HepG2 (cell line): Measurements from ENCODE around the gene KIAA0232. TPM values are rescaled to one million over a fixed set of nuclear protein-coding genes. Genes with fewer than 3 reads are reported as not detected.

Experiments
- ATAC-seq: fragments of 200-7000 bp; cut with Tn5 transposase; 3 replicates; pipeline ENCODE4 v1.9.1; 2020; ENCODE audit warnings: mild to moderate bottlenecking, moderate library complexity
- BruUV-seq: library from RNA; stranded (reverse); fragments of 400-500 nt; replicated peaks from 2 replicates; lab custom pipeline; 2021; lab: Mats Ljungman, UMichigan
- CTCF ChIA-PET: fragments of 300-600 bp; formaldehyde crosslinking; extraction: SDS; loops from one replicate; lab custom pipeline; 2021; ENCODE audit warnings: low total read pairs, inconsistent platforms, low intra/inter-chr PET ratio; lab: Yijun Ruan, JAX
- POLR2A ChIA-PET: fragments of 350-600 bp; sonication (Branson Sonifier 250); formaldehyde crosslinking; loops from one replicate; lab custom pipeline; 2020; ENCODE audit warnings: antibody characterized with exemption, inconsistent platforms; lab: Yijun Ruan, JAX
- DNase-seq: peaks from one replicate; pipeline ENCODE4 v3.0.0-alpha.2; 2015; ENCODE audit warnings: low spot score
- FAIRE-seq: peaks from 3 replicates; lab custom pipeline; 2011; peaks lifted over from hg19 to GRCh38; lab: Jason Lieb, UNC
- H2AFZ ChIP-seq: one replicate; pipeline ENCODE4 v1.6.1; 2011; ENCODE audit warnings: low read length, inconsistent platforms
- H3K27ac ChIP-seq: fragments of 300-600 bp; 3 replicates; pipeline ENCODE4 v1.8.0; 2011; ENCODE audit warnings: mixed run types, mild to moderate bottlenecking, mixed read lengths, low read length, inconsistent platforms; ENCODE audit not compliant: insufficient read depth; ENCODE audit errors: extremely low read length
- H3K27me3 ChIP-seq, 2 experiments: fragments of 200-600 bp in 1 of 2; 2 replicates in 1 of 2; 3 replicates in 1 of 2; pipeline versions ENCODE4 v1.6.0 to v1.8.0; 2011; ENCODE audit warnings: low read length in 2 of 2, mild to moderate bottlenecking in 2 of 2, moderate library complexity in 2 of 2, inconsistent platforms in 1 of 2; ENCODE audit not compliant: insufficient read depth in 2 of 2, control insufficient read depth in 1 of 2
- H3K36me3 ChIP-seq, 2 experiments: fragments of 200-600 bp in 1 of 2; replicated peaks in 1 of 2; 2 replicates in 1 of 2; 3 replicates in 1 of 2; pipeline versions ENCODE4 v1.5.1 to v1.8.0; 2011; ENCODE audit warnings: low read length in 2 of 2, inconsistent platforms in 1 of 2; ENCODE audit not compliant: insufficient read depth in 2 of 2, control insufficient read depth in 1 of 2
- H3K4me1 ChIP-seq: 2 replicates; pipeline ENCODE4 v1.5.1; 2012; ENCODE audit warnings: low read length, inconsistent platforms; ENCODE audit not compliant: insufficient read depth
- H3K4me2 ChIP-seq: 2 replicates; pipeline ENCODE4 v1.6.0; 2011; ENCODE audit warnings: low read depth, low read length, inconsistent platforms
- H3K4me3 ChIP-seq, 3 experiments: fragments of 200-600 bp in 1 of 3; sonication (generic), shearing (Covaris generic) in 1 of 3; replicated peaks in 1 of 3; 2 replicates each; pipeline ENCODE4 v1.5.1; 2011 to 2016; ENCODE audit warnings: low read length in 3 of 3, inconsistent platforms in 2 of 3, low read depth in 2 of 3, mild to moderate bottlenecking in 2 of 3, control low read depth in 1 of 3, mixed read lengths in 1 of 3; ENCODE audit not compliant: insufficient read depth in 1 of 3
- H3K79me2 ChIP-seq: one replicate; pipeline ENCODE4 v1.6.1; 2011; ENCODE audit warnings: low read length, inconsistent platforms; ENCODE audit not compliant: insufficient read depth
- H3K9ac ChIP-seq: 2 replicates; pipeline ENCODE4 v1.6.0; 2011; ENCODE audit warnings: mild to moderate bottlenecking, low read depth, low read length, inconsistent platforms; ENCODE audit not compliant: insufficient read depth
- H3K9me3 ChIP-seq: 2 replicates; pipeline ENCODE4 v1.5.1; 2012; ENCODE audit warnings: mild to moderate bottlenecking, low read length
- H4K20me1 ChIP-seq: 2 replicates; pipeline ENCODE4 v1.6.0; 2011; ENCODE audit warnings: inconsistent platforms, mild to moderate bottlenecking, low read length, moderate library complexity; ENCODE audit not compliant: insufficient read depth
- KLF9 ChIP-seq: IDR thresholded peaks from 2 replicates; pipeline ENCODE4 v1.6.1; 2016; ENCODE audit warnings: low read depth
- MED13 ChIP-seq: sonication (generic); formaldehyde crosslinking; IDR thresholded peaks from 2 replicates; pipeline ENCODE4 v1.5.0; 2020; ENCODE audit warnings: missing genetic modification reagents
- SRSF1 ChIP-seq: fragments of 200-400 bp; formaldehyde crosslinking; optimal IDR thresholded peaks from 2 replicates; pipeline ENCODE3; 2017; ENCODE audit warnings: mild to moderate bottlenecking, low read depth, low read length, moderate library complexity
- TBX3 ChIP-seq: fragments of 450-650 bp; IDR thresholded peaks from 2 replicates; pipeline ENCODE4 v1.6.1; 2017; ENCODE audit warnings: antibody characterized with exemption, mild to moderate bottlenecking, inconsistent platforms, borderline replicate concordance
- ZSCAN20 ChIP-seq: sonication (generic); formaldehyde crosslinking; IDR thresholded peaks from 2 replicates; pipeline ENCODE4 v1.4.0; 2020; ENCODE audit warnings: missing genetic modification reagents, mild to moderate bottlenecking, borderline replicate concordance
- WGBS: methylation state at CpG from one replicate; pipeline ENCODE4 v1.1.6; 2017; ENCODE audit warnings: low lambda C conversion rate; 5-methylcytosine and 5-hydroxymethylcytosine counted together
- in situ Hi-C: cut with HindIII; loops from 2 replicates; pipeline ENCODE4 v1.10.0; 2017; ENCODE audit warnings: low pct_unique_long_range_greater_than_20kb; ENCODE audit not compliant: extremely low pct_ligation_motif_present
- intact Hi-C: fragments of 100-400 bp; cut with micrococcal nuclease; formaldehyde crosslinking; loops from one replicate; pipeline ENCODE4 v1.10.0; 2022; ENCODE audit not compliant: unreplicated experiment
- polyA plus RNA-seq, 8 experiments: library from polyadenylated mRNA; depleted of rRNA in 3 of 8; stranded (reverse) in 7 of 8; unstranded in 1 of 8; fragments of >200 nt; fragmentation: Illumina TruSeq in 4 of 8; extraction: Trizol in 4 of 8; gene quantifications; 2 replicates each; pipeline versions ENCODE4 v1.2.1 to v1.2.3, GENCODE V29; 2011 to 2016; ENCODE audit warnings: low read depth in 4 of 8, missing spikeins in 1 of 8, mixed read lengths in 1 of 8; ENCODE audit not compliant: insufficient read depth in 1 of 8
- total RNA-seq, 5 experiments: library from RNA; depleted of rRNA; stranded (reverse); fragments of >200 nt; fragmentation: Illumina TruSeq; extraction: Trizol; gene quantifications; 2 replicates each; pipeline ENCODE4 v1.2.3, GENCODE V29; 2016; ENCODE audit warnings: low read depth in 1 of 5
- TF ChIP-seq, protein P1 (sequence below): sonication (generic); formaldehyde crosslinking; IDR thresholded peaks from 2 replicates; pipeline ENCODE4 v1.4.0; 2020; ENCODE audit warnings: low read depth, missing genetic modification reagents
- TF ChIP-seq, protein P2 (sequence below): sonication (generic); formaldehyde crosslinking; IDR thresholded peaks from 2 replicates; pipeline ENCODE4 v1.4.0; 2020; ENCODE audit warnings: missing genetic modification reagents, borderline replicate concordance
- TF ChIP-seq, protein P3 (sequence below): sonication (generic); formaldehyde crosslinking; IDR thresholded peaks from 2 replicates; pipeline ENCODE4 v1.9.0; 2022; ENCODE audit warnings: low read depth, missing genetic modification reagents
- TF ChIP-seq, protein P4 (sequence below): IDR thresholded peaks from 2 replicates; pipeline ENCODE4 v1.4.0; 2020; ENCODE audit warnings: mild to moderate bottlenecking, missing genetic modification reagents

The KIAA0232 gene
- total and polyA plus RNA-seq, 2 of the 13 experiments (the other 11 are each of a cell fraction or from before 2014, with no cell fraction given) = 7.8 to 17.1 TPM

DNA sequence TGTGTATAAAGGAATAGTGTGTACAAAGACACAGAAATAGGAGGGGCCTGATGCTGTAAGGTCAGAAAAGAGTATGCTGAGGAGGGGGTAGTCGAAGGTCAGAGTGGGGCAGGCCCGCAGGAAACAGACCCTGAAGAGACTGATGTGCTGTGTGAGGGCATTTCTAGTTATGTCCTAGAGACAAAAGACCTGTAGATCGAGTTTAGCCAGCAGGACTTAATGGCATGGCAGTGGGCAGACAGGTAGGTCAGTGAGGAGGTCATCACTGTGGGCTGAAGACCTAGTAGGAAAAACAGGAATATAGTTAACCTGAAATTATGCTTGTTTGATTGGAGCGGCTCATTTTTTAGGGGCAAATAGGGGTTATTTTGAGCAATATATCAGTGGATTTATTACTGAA lies 57.1 kb downstream of the KIAA0232 start:
- no peak for ATAC-seq
- peak overlapping the region; percentile 7 for H3K27ac ChIP-seq
- H3K4me2 ChIP-seq = no peak overlapping the region
- peaks cover 26% of the 10 kb centered on the region for H3K4me1 ChIP-seq
- no TSS peak for BruUV-seq
- ChIA-PET POLR2A (no interaction called here), CTCF (no interaction called here)
- 0 out of 2 replicates have a peak, but pooled peaks cover 3% of the 10 kb centered on the region for H4K20me1 ChIP-seq
- H3K9me3 ChIP-seq = no peaks in the 10 kb centered on the region
- no peak for DNase-seq
- no peak overlapping the region for H2AFZ ChIP-seq
- no peak overlapping the region; the same call in 1 of the 2 replicates for H3K9ac ChIP-seq
- in situ Hi-C loops (no loop called here), intact Hi-C loops (no loop called here)
- WGBS = 93% methylated on average over 4 of the region's 4 CpGs
- no peak overlapping the region for H3K4me3 ChIP-seq
- no peaks in the 10 kb centered on the region for H3K27me3 ChIP-seq
- H3K36me3 ChIP-seq = peaks cover 9 to 39% of the 10 kb centered on the region in 2 experiments; a peak in 4 of 5 replicates
- FAIRE-seq = no peak
- peaks cover 14% of the 10 kb centered on the region for H3K79me2 ChIP-seq
- TF ChIP-seq, protein P1, sequence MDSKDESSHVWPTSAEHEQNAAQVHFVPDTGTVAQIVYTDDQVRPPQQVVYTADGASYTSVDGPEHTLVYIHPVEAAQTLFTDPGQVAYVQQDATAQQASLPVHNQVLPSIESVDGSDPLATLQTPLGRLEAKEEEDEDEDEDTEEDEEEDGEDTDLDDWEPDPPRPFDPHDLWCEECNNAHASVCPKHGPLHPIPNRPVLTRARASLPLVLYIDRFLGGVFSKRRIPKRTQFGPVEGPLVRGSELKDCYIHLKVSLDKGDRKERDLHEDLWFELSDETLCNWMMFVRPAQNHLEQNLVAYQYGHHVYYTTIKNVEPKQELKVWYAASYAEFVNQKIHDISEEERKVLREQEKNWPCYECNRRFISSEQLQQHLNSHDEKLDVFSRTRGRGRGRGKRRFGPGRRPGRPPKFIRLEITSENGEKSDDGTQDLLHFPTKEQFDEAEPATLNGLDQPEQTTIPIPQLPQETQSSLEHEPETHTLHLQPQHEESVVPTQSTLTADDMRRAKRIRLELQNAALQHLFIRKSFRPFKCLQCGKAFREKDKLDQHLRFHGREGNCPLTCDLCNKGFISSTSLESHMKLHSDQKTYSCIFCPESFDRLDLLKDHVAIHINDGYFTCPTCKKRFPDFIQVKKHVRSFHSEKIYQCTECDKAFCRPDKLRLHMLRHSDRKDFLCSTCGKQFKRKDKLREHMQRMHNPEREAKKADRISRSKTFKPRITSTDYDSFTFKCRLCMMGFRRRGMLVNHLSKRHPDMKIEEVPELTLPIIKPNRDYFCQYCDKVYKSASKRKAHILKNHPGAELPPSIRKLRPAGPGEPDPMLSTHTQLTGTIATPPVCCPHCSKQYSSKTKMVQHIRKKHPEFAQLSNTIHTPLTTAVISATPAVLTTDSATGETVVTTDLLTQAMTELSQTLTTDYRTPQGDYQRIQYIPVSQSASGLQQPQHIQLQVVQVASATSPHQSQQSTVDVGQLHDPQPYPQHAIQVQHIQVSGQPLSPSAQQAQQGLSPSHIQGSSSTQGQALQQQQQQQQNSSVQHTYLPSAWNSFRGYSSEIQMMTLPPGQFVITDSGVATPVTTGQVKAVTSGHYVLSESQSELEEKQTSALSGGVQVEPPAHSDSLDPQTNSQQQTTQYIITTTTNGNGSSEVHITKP (CRISPR knock-in tag) = no peak
- TF ChIP-seq KLF9 (CRISPR knock-in tag) = no peak
- no peak for TF ChIP-seq SRSF1
- TF ChIP-seq ZSCAN20 = no peak
- TF ChIP-seq, protein P2, sequence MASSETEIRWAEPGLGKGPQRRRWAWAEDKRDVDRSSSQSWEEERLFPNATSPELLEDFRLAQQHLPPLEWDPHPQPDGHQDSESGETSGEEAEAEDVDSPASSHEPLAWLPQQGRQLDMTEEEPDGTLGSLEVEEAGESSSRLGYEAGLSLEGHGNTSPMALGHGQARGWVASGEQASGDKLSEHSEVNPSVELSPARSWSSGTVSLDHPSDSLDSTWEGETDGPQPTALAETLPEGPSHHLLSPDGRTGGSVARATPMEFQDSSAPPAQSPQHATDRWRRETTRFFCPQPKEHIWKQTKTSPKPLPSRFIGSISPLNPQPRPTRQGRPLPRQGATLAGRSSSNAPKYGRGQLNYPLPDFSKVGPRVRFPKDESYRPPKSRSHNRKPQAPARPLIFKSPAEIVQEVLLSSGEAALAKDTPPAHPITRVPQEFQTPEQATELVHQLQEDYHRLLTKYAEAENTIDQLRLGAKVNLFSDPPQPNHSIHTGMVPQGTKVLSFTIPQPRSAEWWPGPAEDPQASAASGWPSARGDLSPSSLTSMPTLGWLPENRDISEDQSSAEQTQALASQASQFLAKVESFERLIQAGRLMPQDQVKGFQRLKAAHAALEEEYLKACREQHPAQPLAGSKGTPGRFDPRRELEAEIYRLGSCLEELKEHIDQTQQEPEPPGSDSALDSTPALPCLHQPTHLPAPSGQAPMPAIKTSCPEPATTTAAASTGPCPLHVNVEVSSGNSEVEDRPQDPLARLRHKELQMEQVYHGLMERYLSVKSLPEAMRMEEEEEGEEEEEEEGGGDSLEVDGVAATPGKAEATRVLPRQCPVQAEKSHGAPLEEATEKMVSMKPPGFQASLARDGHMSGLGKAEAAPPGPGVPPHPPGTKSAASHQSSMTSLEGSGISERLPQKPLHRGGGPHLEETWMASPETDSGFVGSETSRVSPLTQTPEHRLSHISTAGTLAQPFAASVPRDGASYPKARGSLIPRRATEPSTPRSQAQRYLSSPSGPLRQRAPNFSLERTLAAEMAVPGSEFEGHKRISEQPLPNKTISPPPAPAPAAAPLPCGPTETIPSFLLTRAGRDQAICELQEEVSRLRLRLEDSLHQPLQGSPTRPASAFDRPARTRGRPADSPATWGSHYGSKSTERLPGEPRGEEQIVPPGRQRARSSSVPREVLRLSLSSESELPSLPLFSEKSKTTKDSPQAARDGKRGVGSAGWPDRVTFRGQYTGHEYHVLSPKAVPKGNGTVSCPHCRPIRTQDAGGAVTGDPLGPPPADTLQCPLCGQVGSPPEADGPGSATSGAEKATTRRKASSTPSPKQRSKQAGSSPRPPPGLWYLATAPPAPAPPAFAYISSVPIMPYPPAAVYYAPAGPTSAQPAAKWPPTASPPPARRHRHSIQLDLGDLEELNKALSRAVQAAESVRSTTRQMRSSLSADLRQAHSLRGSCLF (CRISPR knock-in tag) = no peak
- TF ChIP-seq, protein P3, sequence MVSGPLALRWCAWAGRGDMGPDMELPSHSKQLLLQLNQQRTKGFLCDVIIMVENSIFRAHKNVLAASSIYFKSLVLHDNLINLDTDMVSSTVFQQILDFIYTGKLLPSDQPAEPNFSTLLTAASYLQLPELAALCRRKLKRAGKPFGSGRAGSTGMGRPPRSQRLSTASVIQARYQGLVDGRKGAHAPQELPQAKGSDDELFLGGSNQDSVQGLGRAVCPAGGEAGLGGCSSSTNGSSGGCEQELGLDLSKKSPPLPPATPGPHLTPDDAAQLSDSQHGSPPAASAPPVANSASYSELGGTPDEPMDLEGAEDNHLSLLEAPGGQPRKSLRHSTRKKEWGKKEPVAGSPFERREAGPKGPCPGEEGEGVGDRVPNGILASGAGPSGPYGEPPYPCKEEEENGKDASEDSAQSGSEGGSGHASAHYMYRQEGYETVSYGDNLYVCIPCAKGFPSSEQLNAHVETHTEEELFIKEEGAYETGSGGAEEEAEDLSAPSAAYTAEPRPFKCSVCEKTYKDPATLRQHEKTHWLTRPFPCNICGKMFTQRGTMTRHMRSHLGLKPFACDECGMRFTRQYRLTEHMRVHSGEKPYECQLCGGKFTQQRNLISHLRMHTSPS (CRISPR knock-in tag) = no peak
- TF ChIP-seq, protein P4, sequence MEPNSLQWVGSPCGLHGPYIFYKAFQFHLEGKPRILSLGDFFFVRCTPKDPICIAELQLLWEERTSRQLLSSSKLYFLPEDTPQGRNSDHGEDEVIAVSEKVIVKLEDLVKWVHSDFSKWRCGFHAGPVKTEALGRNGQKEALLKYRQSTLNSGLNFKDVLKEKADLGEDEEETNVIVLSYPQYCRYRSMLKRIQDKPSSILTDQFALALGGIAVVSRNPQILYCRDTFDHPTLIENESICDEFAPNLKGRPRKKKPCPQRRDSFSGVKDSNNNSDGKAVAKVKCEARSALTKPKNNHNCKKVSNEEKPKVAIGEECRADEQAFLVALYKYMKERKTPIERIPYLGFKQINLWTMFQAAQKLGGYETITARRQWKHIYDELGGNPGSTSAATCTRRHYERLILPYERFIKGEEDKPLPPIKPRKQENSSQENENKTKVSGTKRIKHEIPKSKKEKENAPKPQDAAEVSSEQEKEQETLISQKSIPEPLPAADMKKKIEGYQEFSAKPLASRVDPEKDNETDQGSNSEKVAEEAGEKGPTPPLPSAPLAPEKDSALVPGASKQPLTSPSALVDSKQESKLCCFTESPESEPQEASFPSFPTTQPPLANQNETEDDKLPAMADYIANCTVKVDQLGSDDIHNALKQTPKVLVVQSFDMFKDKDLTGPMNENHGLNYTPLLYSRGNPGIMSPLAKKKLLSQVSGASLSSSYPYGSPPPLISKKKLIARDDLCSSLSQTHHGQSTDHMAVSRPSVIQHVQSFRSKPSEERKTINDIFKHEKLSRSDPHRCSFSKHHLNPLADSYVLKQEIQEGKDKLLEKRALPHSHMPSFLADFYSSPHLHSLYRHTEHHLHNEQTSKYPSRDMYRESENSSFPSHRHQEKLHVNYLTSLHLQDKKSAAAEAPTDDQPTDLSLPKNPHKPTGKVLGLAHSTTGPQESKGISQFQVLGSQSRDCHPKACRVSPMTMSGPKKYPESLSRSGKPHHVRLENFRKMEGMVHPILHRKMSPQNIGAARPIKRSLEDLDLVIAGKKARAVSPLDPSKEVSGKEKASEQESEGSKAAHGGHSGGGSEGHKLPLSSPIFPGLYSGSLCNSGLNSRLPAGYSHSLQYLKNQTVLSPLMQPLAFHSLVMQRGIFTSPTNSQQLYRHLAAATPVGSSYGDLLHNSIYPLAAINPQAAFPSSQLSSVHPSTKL (CRISPR knock-in tag) = no peak
- TF ChIP-seq MED13 = no peak
- TF ChIP-seq TBX3 = no peak
